ENCODE results near the gene ATP2A3. TPM values are rescaled to one million over a fixed set of nuclear protein-coding genes. Genes with fewer than 3 reads are reported as not detected.

The ATP2A3 gene
- total RNA-seq, 1 donor from 2014 or later, result 44.4 TPM

DNA sequence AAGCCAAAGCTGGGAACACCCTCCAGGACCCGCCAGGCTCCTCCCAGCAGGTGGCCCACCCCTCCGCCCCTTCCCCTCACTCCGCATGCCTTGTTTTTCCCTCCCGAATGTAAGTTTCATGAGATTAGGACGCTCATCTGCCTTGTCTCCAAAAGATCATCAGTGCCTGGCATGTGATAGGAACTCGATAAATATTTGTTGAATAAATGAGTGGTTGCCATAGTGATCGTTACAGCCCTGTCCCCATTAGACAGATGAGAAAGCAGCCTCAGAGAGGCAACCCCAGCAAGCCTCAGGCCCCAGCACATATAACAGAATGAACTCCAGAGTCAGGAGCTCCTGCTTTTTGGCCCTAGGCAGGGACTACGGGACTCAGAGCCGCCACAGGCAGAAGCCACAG lies 76.4 kb downstream of the ATP2A3 start:
- no peak for TF ChIP-seq CTCF (IDR thresholded peaks at IDR 0.05)
- Histone ChIP-seq H3K9me3 (no peaks in the 10 kb centered on the region), H3K27me3 (no peaks in the 10 kb centered on the region), H3K36me3 (peaks cover 17% of the 10 kb centered on the region), H3K27ac (peak overlapping the region; percentile 63), H3K4me1 (peaks cover 49% of the 10 kb centered on the region), H3K4me3 (no peak overlapping the region)
- no peak for DNase-seq
- no peak for ATAC-seq
- intact Hi-C loops (cut with DNase I), result no loop called here

GRCh38 chr17:3887394-3887793 lies 76.8 kb downstream of the ATP2A3 start:
- H3K4me1 ChIP-seq, result peaks cover 49% of the 10 kb centered on the region
- intact Hi-C loops (cut with DNase I), result no loop called here
- ATAC-seq, result no peak

GRCh38 chr17:3886776-3887175 lies 77.5 kb downstream of the ATP2A3 start:
- ATAC-seq (peak; percentile 83), DNase-seq (no peak)
- peaks cover 17% of the 10 kb centered on the region for H3K36me3 ChIP-seq
- H3K27me3 ChIP-seq, result no peaks in the 10 kb centered on the region
- intact Hi-C loops (cut with DNase I), result no loop called here
- TF ChIP-seq CTCF (IDR thresholded peaks at IDR 0.05), result no peak
- H3K9me3 ChIP-seq, result no peaks in the 10 kb centered on the region
- H3K4me3 ChIP-seq, result no peak overlapping the region
- H3K27ac ChIP-seq, result peak overlapping the region; percentile 63
- peaks cover 46% of the 10 kb centered on the region for H3K4me1 ChIP-seq

More at GRCh38 chr17:3887394-3887793, 76.8 kb downstream of the ATP2A3 start:
- Histone ChIP-seq H3K36me3 (peaks cover 17% of the 10 kb centered on the region), H3K9me3 (no peaks in the 10 kb centered on the region), H3K4me3 (no peak overlapping the region), H3K27ac (peak overlapping the region; percentile 63), H3K27me3 (no peaks in the 10 kb centered on the region)
- TF ChIP-seq CTCF (IDR thresholded peaks at IDR 0.05), result no peak
- no peak for DNase-seq

- no peak for ATAC-seq
- H3K4me3 ChIP-seq, result no peak overlapping the region
- no peaks in the 10 kb centered on the region for H3K27me3 ChIP-seq
- H3K27ac ChIP-seq, result no peak overlapping the region
- no peak for DNase-seq
- H3K9me3 ChIP-seq, result no peaks in the 10 kb centered on the region
- peaks cover 17% of the 10 kb centered on the region for H3K36me3 ChIP-seq
- peaks cover 38% of the 10 kb centered on the region for H3K4me1 ChIP-seq
- TF ChIP-seq CTCF (IDR thresholded peaks at IDR 0.05), result no peak
- intact Hi-C loops (cut with DNase I), result no loop called here
Observed at GRCh38 chr17:3885970-3886369, 78.3 kb downstream of the ATP2A3 start.

DNA sequence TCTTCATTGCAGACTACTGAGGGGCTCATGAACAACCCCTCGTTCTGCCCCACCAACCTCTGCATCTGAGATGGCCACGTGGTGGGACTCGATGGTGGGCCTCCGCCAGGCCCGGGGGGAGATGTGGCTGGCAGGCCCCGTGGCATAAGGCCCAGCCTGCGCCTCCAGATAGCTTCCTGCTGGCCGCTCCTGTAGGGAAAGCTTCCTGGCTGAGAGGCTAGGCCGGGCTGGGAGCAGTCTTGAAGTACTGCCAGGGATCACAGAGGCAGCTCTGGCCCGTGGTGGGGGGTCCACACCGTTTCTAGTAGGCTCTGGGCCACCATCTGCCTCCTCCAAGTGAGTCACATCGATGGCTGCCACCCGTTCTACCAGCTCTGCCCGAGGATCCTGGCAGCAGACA lies 79.0 kb downstream of the ATP2A3 start:
- H3K27ac ChIP-seq, result no peak overlapping the region
- ATAC-seq (no peak), DNase-seq (no peak)
- intact Hi-C loops (cut with DNase I), result no loop called here
- H3K4me1 ChIP-seq, result peaks cover 31% of the 10 kb centered on the region
- peaks cover 17% of the 10 kb centered on the region for H3K36me3 ChIP-seq
- no peak overlapping the region for H3K4me3 ChIP-seq
- no peaks in the 10 kb centered on the region for H3K9me3 ChIP-seq
- no peak for TF ChIP-seq CTCF (IDR thresholded peaks at IDR 0.05)
- H3K27me3 ChIP-seq, result no peaks in the 10 kb centered on the region

GRCh38 chr17:3884188-3884587 lies 80.0 kb downstream of the ATP2A3 start:
- no peaks in the 10 kb centered on the region for H3K27me3 ChIP-seq
- intact Hi-C loops (cut with DNase I), result no loop called here
- H3K4me1 ChIP-seq, result peaks cover 25% of the 10 kb centered on the region
- H3K4me3 ChIP-seq, result no peak overlapping the region
- DNase-seq (no peak), ATAC-seq (no peak)
- TF ChIP-seq CTCF (IDR thresholded peaks at IDR 0.05), result no peak
- no peak overlapping the region for H3K27ac ChIP-seq
- H3K36me3 ChIP-seq, result peaks cover 17% of the 10 kb centered on the region
- H3K9me3 ChIP-seq, result no peaks in the 10 kb centered on the region
